ENCODE measurements around the gene SERPINB5. TPM values are rescaled to one million over a fixed set of nuclear protein-coding genes. Genes with fewer than 3 reads are reported as not detected.

Gene SERPINB5
- total and polyA plus RNA-seq, 9 donors: 0.02 to 0.31 (median 0.23) TPM; not detected in 6

DNA sequence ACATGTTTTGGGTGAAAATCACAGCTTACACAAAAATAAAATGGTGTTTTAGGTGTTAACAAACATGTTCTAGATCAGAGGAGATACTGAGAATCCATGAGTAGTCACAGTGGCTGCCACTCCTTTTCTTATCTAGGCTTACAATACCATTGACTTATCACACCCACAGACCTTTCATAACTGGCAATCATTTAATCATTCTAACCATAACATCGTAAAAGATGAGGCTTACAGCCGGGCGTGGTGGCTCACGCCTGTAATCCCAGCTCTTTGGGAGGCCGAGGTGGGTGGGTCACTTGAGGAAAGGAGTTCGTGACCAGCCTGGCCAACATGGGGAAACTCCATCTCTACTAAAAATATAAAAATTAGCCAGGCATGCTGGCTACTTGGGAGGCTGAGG is 18.8 kb upstream of the SERPINB5 start:
- Histone ChIP-seq H3K27me3 (no peaks in the 10 kb centered on the region), H3K4me1 (ENCODE audit: insufficient read depth) (peaks cover 4% of the 10 kb centered on the region), H3K27ac (no peak overlapping the region), H3K9me3 (no peaks in the 10 kb centered on the region), H3K4me3 (no peak overlapping the region), H3K36me3 (no peaks in the 10 kb centered on the region)
- intact Hi-C loops (cut with DNase I): no loop called here
- TF ChIP-seq, protein P1, sequence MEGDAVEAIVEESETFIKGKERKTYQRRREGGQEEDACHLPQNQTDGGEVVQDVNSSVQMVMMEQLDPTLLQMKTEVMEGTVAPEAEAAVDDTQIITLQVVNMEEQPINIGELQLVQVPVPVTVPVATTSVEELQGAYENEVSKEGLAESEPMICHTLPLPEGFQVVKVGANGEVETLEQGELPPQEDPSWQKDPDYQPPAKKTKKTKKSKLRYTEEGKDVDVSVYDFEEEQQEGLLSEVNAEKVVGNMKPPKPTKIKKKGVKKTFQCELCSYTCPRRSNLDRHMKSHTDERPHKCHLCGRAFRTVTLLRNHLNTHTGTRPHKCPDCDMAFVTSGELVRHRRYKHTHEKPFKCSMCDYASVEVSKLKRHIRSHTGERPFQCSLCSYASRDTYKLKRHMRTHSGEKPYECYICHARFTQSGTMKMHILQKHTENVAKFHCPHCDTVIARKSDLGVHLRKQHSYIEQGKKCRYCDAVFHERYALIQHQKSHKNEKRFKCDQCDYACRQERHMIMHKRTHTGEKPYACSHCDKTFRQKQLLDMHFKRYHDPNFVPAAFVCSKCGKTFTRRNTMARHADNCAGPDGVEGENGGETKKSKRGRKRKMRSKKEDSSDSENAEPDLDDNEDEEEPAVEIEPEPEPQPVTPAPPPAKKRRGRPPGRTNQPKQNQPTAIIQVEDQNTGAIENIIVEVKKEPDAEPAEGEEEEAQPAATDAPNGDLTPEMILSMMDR (IDR thresholded peaks at IDR 0.05): no peak
- TF ChIP-seq EP300 (IDR thresholded peaks at IDR 0.05) (no peak), POLR2A (IDR thresholded peaks at IDR 0.05) (no peak)
- 81 to 86% (median 83%) methylated on average over 6 of the region's 6 CpGs for WGBS, 3 donors
- DNase-seq: no peak

DNA sequence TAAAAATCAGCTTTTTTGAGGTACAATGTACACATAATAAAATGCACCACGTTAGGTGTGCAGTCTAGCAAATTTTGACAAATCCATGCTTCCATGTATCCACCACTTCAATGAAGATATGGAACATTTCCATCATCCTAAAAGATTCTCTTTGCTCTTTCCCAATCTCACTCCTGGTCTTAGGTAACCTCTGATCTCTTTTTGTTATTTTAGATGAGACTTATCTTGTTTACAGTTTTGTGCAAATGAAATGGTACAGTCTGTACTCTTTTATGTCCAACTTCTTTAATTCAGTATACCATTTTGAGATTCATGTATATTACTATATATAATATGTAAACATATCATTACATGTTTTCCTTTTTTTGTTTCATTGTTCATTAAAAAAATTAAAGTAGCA is 16.3 kb upstream of the SERPINB5 start:
- Histone ChIP-seq H3K27me3 (no peaks in the 10 kb centered on the region), H3K27ac (no peak overlapping the region), H3K4me1 (ENCODE audit: insufficient read depth) (no peaks in the 10 kb centered on the region), H3K36me3 (no peaks in the 10 kb centered on the region), H3K9me3 (no peaks in the 10 kb centered on the region), H3K4me3 (no peak overlapping the region)
- DNase-seq: no peak
- intact Hi-C loops (cut with DNase I): no loop called here
- 59 to 74% (median 65%) methylated on average over 1 of the region's 1 CpG for WGBS, 3 donors
- TF ChIP-seq, protein P1 (IDR thresholded peaks at IDR 0.05): no peak
- TF ChIP-seq POLR2A (IDR thresholded peaks at IDR 0.05): no peak
- TF ChIP-seq EP300 (IDR thresholded peaks at IDR 0.05): no peak

DNA sequence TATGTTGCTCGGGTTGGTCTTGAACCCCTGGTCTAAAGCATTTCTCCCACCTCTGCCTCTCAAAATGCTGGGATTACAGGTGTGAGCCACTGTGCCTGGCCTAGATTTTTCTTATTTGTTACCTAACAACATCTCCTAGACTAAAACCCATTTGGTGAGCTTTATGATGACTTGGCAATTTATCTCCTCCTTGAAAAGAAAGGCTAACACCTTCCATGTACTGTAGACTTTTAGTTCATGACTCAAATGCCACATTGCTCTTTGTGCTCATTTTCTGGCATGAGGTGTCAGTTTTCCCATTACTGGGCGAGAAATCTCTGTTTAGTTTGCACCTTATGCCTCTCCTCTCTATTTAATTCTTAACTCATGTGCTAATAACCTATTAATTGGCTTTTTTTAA is 12.3 kb upstream of the SERPINB5 start:
- H3K36me3 ChIP-seq: no peaks in the 10 kb centered on the region
- no peak overlapping the region for H3K4me3 ChIP-seq
- TF ChIP-seq EP300 (IDR thresholded peaks at IDR 0.05): no peak
- TF ChIP-seq, protein P1 (IDR thresholded peaks at IDR 0.05): no peak
- TF ChIP-seq POLR2A (IDR thresholded peaks at IDR 0.05): no peak
- no peak for DNase-seq
- 96 to 98% (median 97%) methylated on average over 2 of the region's 2 CpGs for WGBS, 3 donors
- H3K4me1 ChIP-seq (ENCODE audit: insufficient read depth): no peaks in the 10 kb centered on the region
- H3K27me3 ChIP-seq: no peaks in the 10 kb centered on the region
- no peak overlapping the region for H3K27ac ChIP-seq
- intact Hi-C loops (cut with DNase I): no loop called here
- no peaks in the 10 kb centered on the region for H3K9me3 ChIP-seq

DNA sequence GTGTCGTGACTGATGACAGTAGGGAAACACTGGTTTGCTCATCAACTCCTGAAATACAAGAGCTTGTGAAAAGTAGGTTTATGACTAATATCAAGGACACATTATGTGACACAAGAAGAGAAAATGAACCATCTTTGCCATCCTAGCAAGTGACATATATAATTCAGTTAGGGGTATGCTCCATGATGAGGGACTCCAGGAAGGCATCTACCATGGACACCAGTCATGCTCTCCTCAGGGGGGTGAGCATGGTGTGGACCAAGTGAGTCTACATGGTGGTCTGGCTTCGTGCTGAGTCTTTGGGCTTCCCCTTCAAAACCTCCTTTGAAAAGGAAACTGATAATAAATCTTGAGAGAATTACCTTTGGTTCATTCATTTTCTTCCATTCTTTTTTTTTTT is 11.7 kb upstream of the SERPINB5 start:
- intact Hi-C loops (cut with DNase I): no loop called here
- DNase-seq: no peak
- WGBS, 3 donors: 75 to 78% (median 75%) methylated on average over 2 of the region's 2 CpGs
- TF ChIP-seq, protein P1 (IDR thresholded peaks at IDR 0.05): no peak
- TF ChIP-seq EP300 (IDR thresholded peaks at IDR 0.05) (no peak), POLR2A (IDR thresholded peaks at IDR 0.05) (no peak)
- no peak overlapping the region for H3K4me3 ChIP-seq
- H3K27ac ChIP-seq: no peak overlapping the region
- no peaks in the 10 kb centered on the region for H3K4me1 ChIP-seq (ENCODE audit: insufficient read depth)
- no peaks in the 10 kb centered on the region for H3K9me3 ChIP-seq
- H3K27me3 ChIP-seq: no peaks in the 10 kb centered on the region
- no peaks in the 10 kb centered on the region for H3K36me3 ChIP-seq

DNA sequence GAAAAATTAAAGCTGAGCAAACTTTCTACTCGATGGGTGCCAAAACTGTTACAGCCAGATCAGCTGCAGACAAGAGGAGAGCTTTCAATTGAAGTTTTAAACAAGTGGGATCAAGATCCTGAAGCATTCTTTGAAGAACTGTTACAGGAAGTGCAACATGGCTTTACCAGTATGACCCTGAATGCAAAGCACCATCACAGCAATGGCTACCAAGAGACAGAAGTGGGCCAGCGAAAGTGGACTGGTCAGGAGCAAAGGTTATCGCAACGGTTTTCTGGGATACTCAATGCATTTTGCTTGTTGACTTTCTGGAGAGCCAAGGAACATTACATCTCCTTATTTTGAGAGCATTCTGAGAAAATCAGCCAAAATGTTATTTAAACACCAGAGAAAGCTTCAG is 9.1 kb upstream of the SERPINB5 start:
- Histone ChIP-seq H3K27me3 (no peaks in the 10 kb centered on the region), H3K9me3 (no peaks in the 10 kb centered on the region), H3K4me3 (no peak overlapping the region), H3K27ac (no peak overlapping the region), H3K4me1 (ENCODE audit: insufficient read depth) (no peaks in the 10 kb centered on the region), H3K36me3 (no peaks in the 10 kb centered on the region)
- 85 to 89% (median 88%) methylated on average over 4 of the region's 4 CpGs for WGBS, 3 donors
- intact Hi-C loops (cut with DNase I): no loop called here
- DNase-seq: no peak
- TF ChIP-seq POLR2A (IDR thresholded peaks at IDR 0.05) (no peak), EP300 (IDR thresholded peaks at IDR 0.05) (no peak)
- TF ChIP-seq, protein P1 (IDR thresholded peaks at IDR 0.05): no peak

Measured in ovary (tissue), 9 donors.